Neural cell (in vitro differentiated cells): ENCODE results near the gene FRY. TPM values are rescaled to one million over a fixed set of nuclear protein-coding genes. Genes with fewer than 3 reads are reported as not detected.

Experiments used
- H2AFZ ChIP-seq: fragments of 200-600, 300-800 bp; sonication (generic), shearing (Covaris generic); 2 replicates; pipeline ENCODE4 v1.6.0; 2014; ENCODE audit warnings: low read depth, mild to moderate bottlenecking, antibody characterized with exemption, low read length, moderate library complexity
- H3F3A ChIP-seq: fragments of 200-600 bp; shearing (Covaris generic); 2 replicates; pipeline ENCODE4 v1.6.1; 2016; ENCODE audit warnings: mild to moderate bottlenecking, moderate library complexity, mixed read lengths, antibody characterized with exemption, low read length; ENCODE audit not compliant: insufficient read depth, poor library complexity, severe bottlenecking
- H3K27ac ChIP-seq: fragments of 200-600, 300-800 bp; sonication (generic), shearing (Covaris generic); 2 replicates; pipeline ENCODE4 v1.5.1; 2014; ENCODE audit warnings: mild to moderate bottlenecking, low read length, moderate library complexity
- H3K27me3 ChIP-seq: fragments of 300-800, 200-600 bp; sonication (generic), shearing (Covaris generic); 2 replicates; pipeline ENCODE4 v1.6.0; 2014; ENCODE audit warnings: mild to moderate bottlenecking, low read depth, low read length, moderate library complexity; ENCODE audit not compliant: insufficient read depth
- H3K36me3 ChIP-seq: fragments of 300-800, 200-600 bp; sonication (generic), shearing (Covaris generic); 2 replicates; pipeline ENCODE4 v1.5.1; 2014; ENCODE audit warnings: mild to moderate bottlenecking, antibody characterized with exemption, low read length, moderate library complexity; ENCODE audit not compliant: insufficient read depth
- H3K4me2 ChIP-seq: fragments of 300-800, 200-600 bp; sonication (generic), shearing (Covaris generic); 2 replicates; pipeline ENCODE4 v1.6.0; 2014; ENCODE audit warnings: mild to moderate bottlenecking, low read length
- H3K4me3 ChIP-seq: fragments of 300-800, 200-600 bp; sonication (generic), shearing (Covaris generic); 2 replicates; pipeline ENCODE4 v1.5.1; 2014; ENCODE audit warnings: mild to moderate bottlenecking, low read length, moderate library complexity
- H3K79me2 ChIP-seq: fragments of 200-600 bp; shearing (Covaris generic); replicated peaks from 2 replicates; pipeline ENCODE4 v1.6.0; 2014; ENCODE audit warnings: mild to moderate bottlenecking, low read length, moderate library complexity; ENCODE audit not compliant: insufficient read depth
- H3K9ac ChIP-seq: fragments of 300-800, 200-600 bp; sonication (generic), shearing (Covaris generic); 2 replicates; pipeline ENCODE4 v1.6.1; 2016; ENCODE audit warnings: mild to moderate bottlenecking, low read length, mixed read lengths
- H3K9me2 ChIP-seq: fragments of 200-600 bp; shearing (Covaris generic); 2 replicates; pipeline ENCODE4 v1.6.1; 2016; ENCODE audit warnings: mild to moderate bottlenecking, low read length, mixed read lengths; ENCODE audit not compliant: insufficient read depth
- H3K9me3 ChIP-seq: fragments of 200-600, 300-800 bp; sonication (generic), shearing (Covaris generic); 2 replicates; pipeline ENCODE4 v1.6.1; 2016; ENCODE audit warnings: mild to moderate bottlenecking, mixed run types, low read length, moderate library complexity, mixed read lengths
- H4K20me1 ChIP-seq: fragments of 200-600 bp; shearing (Covaris generic); 2 replicates; pipeline ENCODE4 v1.6.1; 2016; ENCODE audit warnings: mild to moderate bottlenecking, mixed run types; ENCODE audit not compliant: insufficient read depth
- EP300 ChIP-seq: fragments of 450-650 bp; conservative IDR thresholded peaks from 2 replicates; pipeline ENCODE4 v1.6.1; 2014; ENCODE audit warnings: antibody characterized with exemption, mild to moderate bottlenecking, moderate library complexity; ENCODE audit not compliant: poor library complexity, severe bottlenecking
- EZH2 ChIP-seq: fragments of 200-600, 300-800 bp; shearing (Covaris generic), sonication (generic); IDR thresholded peaks from 2 replicates; pipeline ENCODE4 v1.6.1; 2014; ENCODE audit warnings: antibody characterized with exemption, low read length, borderline replicate concordance, mild to moderate bottlenecking; ENCODE audit not compliant: insufficient read depth, poor library complexity, severe bottlenecking
- MXI1 ChIP-seq: fragments of 450-650 bp; conservative IDR thresholded peaks from 2 replicates; pipeline ENCODE4 v1.6.1; 2014; ENCODE audit warnings: antibody characterized with exemption, mild to moderate bottlenecking; ENCODE audit not compliant: poor library complexity, severe bottlenecking
- POLR2AphosphoS5 ChIP-seq: IDR thresholded peaks from 2 replicates; pipeline ENCODE4 v1.6.1; 2012
- RAD21 ChIP-seq: fragments of 450-650 bp; conservative IDR thresholded peaks from 2 replicates; pipeline ENCODE4 v1.6.1; 2014; ENCODE audit warnings: antibody characterized with exemption, mild to moderate bottlenecking, moderate library complexity
- SMC3 ChIP-seq: fragments of 450-650 bp; conservative IDR thresholded peaks from 2 replicates; pipeline ENCODE4 v1.6.1; 2014; ENCODE audit warnings: antibody characterized with exemption, mild to moderate bottlenecking, moderate library complexity; ENCODE audit not compliant: poor library complexity
- TAF1 ChIP-seq: IDR thresholded peaks from 2 replicates; pipeline ENCODE4 v1.6.1; 2012; ENCODE audit warnings: low read depth
- polyA plus RNA-seq: library from polyadenylated mRNA; depleted of rRNA; stranded (reverse); fragments of >200 nt; gene quantifications from 2 replicates; pipeline ENCODE4 v1.2.3, GENCODE V29; 2014
- TF ChIP-seq, protein P1 (sequence below): fragments of 450-650 bp; IDR thresholded peaks from 2 replicates; pipeline ENCODE4 v1.5.1; 2014; ENCODE audit warnings: antibody characterized with exemption, mild to moderate bottlenecking, moderate library complexity; ENCODE audit not compliant: poor library complexity, severe bottlenecking
- TF ChIP-seq, protein P2 (sequence below): IDR thresholded peaks from 2 replicates; pipeline ENCODE4 v1.6.1; 2012; ENCODE audit warnings: borderline replicate concordance

The FRY gene
- polyA plus RNA-seq, 1 donor from 2014 or later: 49.3 TPM

DNA sequence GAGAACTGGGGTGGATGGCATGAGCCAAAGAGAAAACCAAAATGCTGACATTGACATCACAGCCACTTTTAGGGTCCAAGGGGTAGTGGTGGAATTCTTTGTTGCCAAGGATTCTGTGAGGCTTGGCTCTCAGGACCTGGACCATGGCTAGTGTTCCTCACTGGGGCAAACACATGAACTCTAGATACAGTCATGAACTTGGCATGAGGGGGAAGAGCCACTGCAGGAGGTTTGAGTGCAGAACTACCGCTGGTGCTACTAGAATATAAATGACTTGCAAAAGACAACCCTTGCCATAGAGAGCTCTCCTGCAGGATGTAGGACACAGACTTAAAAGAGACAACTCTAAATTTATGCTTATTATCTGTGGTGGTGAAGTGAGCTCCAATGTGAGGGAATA is 29.8 kb upstream of the FRY start:
- H3F3A ChIP-seq: no peaks in the 10 kb centered on the region
- H3K4me2 ChIP-seq: no peak overlapping the region
- no peak overlapping the region for H2AFZ ChIP-seq
- H3K9me3 ChIP-seq: no peaks in the 10 kb centered on the region
- H3K27me3 ChIP-seq: no peaks in the 10 kb centered on the region
- H3K36me3 ChIP-seq: no peaks in the 10 kb centered on the region
- H3K4me3 ChIP-seq: no peak overlapping the region
- no peaks in the 10 kb centered on the region for H3K9me2 ChIP-seq
- no peaks in the 10 kb centered on the region for H4K20me1 ChIP-seq
- no peaks in the 10 kb centered on the region for H3K79me2 ChIP-seq
- H3K27ac ChIP-seq: no peak overlapping the region
- no peak for TF ChIP-seq POLR2AphosphoS5
- TF ChIP-seq, protein P1, sequence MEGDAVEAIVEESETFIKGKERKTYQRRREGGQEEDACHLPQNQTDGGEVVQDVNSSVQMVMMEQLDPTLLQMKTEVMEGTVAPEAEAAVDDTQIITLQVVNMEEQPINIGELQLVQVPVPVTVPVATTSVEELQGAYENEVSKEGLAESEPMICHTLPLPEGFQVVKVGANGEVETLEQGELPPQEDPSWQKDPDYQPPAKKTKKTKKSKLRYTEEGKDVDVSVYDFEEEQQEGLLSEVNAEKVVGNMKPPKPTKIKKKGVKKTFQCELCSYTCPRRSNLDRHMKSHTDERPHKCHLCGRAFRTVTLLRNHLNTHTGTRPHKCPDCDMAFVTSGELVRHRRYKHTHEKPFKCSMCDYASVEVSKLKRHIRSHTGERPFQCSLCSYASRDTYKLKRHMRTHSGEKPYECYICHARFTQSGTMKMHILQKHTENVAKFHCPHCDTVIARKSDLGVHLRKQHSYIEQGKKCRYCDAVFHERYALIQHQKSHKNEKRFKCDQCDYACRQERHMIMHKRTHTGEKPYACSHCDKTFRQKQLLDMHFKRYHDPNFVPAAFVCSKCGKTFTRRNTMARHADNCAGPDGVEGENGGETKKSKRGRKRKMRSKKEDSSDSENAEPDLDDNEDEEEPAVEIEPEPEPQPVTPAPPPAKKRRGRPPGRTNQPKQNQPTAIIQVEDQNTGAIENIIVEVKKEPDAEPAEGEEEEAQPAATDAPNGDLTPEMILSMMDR: no peak
- no peak for TF ChIP-seq TAF1
- TF ChIP-seq SMC3: no peak
- TF ChIP-seq MXI1: no peak
- TF ChIP-seq, protein P2, sequence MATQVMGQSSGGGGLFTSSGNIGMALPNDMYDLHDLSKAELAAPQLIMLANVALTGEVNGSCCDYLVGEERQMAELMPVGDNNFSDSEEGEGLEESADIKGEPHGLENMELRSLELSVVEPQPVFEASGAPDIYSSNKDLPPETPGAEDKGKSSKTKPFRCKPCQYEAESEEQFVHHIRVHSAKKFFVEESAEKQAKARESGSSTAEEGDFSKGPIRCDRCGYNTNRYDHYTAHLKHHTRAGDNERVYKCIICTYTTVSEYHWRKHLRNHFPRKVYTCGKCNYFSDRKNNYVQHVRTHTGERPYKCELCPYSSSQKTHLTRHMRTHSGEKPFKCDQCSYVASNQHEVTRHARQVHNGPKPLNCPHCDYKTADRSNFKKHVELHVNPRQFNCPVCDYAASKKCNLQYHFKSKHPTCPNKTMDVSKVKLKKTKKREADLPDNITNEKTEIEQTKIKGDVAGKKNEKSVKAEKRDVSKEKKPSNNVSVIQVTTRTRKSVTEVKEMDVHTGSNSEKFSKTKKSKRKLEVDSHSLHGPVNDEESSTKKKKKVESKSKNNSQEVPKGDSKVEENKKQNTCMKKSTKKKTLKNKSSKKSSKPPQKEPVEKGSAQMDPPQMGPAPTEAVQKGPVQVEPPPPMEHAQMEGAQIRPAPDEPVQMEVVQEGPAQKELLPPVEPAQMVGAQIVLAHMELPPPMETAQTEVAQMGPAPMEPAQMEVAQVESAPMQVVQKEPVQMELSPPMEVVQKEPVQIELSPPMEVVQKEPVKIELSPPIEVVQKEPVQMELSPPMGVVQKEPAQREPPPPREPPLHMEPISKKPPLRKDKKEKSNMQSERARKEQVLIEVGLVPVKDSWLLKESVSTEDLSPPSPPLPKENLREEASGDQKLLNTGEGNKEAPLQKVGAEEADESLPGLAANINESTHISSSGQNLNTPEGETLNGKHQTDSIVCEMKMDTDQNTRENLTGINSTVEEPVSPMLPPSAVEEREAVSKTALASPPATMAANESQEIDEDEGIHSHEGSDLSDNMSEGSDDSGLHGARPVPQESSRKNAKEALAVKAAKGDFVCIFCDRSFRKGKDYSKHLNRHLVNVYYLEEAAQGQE: no peak
- no peak for TF ChIP-seq EP300
- TF ChIP-seq RAD21: no peak
- no peak for TF ChIP-seq EZH2
- no peak overlapping the region for H3K9ac ChIP-seq

DNA sequence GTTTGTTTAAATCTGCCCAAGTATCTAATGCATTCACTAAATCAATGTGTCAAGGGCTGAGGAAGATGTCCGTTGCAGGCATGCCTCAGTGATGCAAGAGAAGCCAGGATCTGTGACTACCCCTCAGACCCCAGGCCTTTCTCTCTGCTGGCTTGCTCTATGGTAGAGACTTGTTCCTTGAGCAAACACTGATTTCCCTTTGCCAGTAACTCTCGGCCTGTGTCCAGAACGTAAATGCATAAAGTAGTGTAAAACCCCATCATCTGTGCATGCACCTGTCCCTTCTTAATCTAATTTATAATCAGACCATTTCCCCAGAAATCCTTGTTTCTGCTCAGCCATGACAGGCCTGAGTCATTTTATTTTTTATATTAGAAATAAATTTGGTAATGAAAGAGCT is 28.7 kb upstream of the FRY start:
- Histone ChIP-seq H3K9ac (no peak overlapping the region), H2AFZ (no peak overlapping the region), H3K4me3 (no peak overlapping the region), H3K9me3 (no peaks in the 10 kb centered on the region), H3K27ac (no peak overlapping the region), H3K4me2 (no peak overlapping the region), H3K9me2 (no peaks in the 10 kb centered on the region), H3F3A (no peaks in the 10 kb centered on the region), H4K20me1 (no peaks in the 10 kb centered on the region), H3K79me2 (no peaks in the 10 kb centered on the region), H3K36me3 (no peaks in the 10 kb centered on the region), H3K27me3 (no peaks in the 10 kb centered on the region)
- TF ChIP-seq, protein P1: no peak
- TF ChIP-seq EP300 (no peak), MXI1 (no peak), TAF1 (no peak)
